ENCODE results near the gene ADAMTS20.

GRCh38 chr12:43349863-43350262 lies 202.1 kb downstream of the ADAMTS20 start:
- TF ChIP-seq POLR2A (IDR thresholded peaks at IDR 0.05), result no peak
- TF ChIP-seq CTCF (IDR thresholded peaks at IDR 0.05), result no peak
